Measurements from ENCODE around the gene TNFSF18. TPM values are rescaled to one million over a fixed set of nuclear protein-coding genes. Genes with fewer than 3 reads are reported as not detected.
A peak's percentile ranks its signal among the peaks of the same experiment; 100 is the strongest.

The TNFSF18 gene
- total and polyA plus RNA-seq, 2 donors from 2014 or later = not detected

GRCh38 chr1:173049322-173049633 is 1.5 kb downstream of the TNFSF18 start:
- H3K27ac ChIP-seq (ENCODE audit: low read depth in 2 of 2, low read length in 2 of 2) = no peak overlapping the region
- no peak for TF ChIP-seq CTCF (IDR thresholded peaks at IDR 0.05; ENCODE audit: borderline replicate concordance, extremely low read depth, insufficient read depth)
- H3K27me3 ChIP-seq (ENCODE audit: control insufficient read depth, insufficient read depth, low read length) = no peaks in the 10 kb centered on the region
- FAIRE-seq = no peak
- no peak overlapping the region for H3K4me3 ChIP-seq (ENCODE audit: low read length in 3 of 3)
- no peaks in the 10 kb centered on the region for H3K4me1 ChIP-seq (ENCODE audit: control insufficient read depth in 2 of 3, insufficient read depth in 2 of 3, low read depth in 1 of 3, low read length in 3 of 3)
- intact Hi-C loops (cut with DNase I) = no loop called here
- H3K36me3 ChIP-seq (ENCODE audit: control insufficient read depth in 2 of 3, insufficient read depth in 3 of 3, low read length in 3 of 3) = no peaks in the 10 kb centered on the region
- H3K9ac ChIP-seq (ENCODE audit: low read length in 3 of 3) = no peak overlapping the region
- H3K9me3 ChIP-seq (ENCODE audit: control insufficient read depth in 2 of 3, insufficient read depth in 1 of 3, low read length in 3 of 3) = no peaks in the 10 kb centered on the region
- DNase-seq = no peak

- TF ChIP-seq CTCF (IDR thresholded peaks at IDR 0.05; ENCODE audit: borderline replicate concordance, extremely low read depth, insufficient read depth) = no peak
- Histone ChIP-seq H3K36me3 (ENCODE audit: control insufficient read depth in 2 of 3, insufficient read depth in 3 of 3, low read length in 3 of 3) (no peaks in the 10 kb centered on the region), H3K27ac (ENCODE audit: low read depth in 2 of 2, low read length in 2 of 2) (no peak overlapping the region), H3K27me3 (ENCODE audit: control insufficient read depth, insufficient read depth, low read length) (no peaks in the 10 kb centered on the region), H3K4me1 (ENCODE audit: control insufficient read depth in 2 of 3, insufficient read depth in 2 of 3, low read depth in 1 of 3, low read length in 3 of 3) (no peaks in the 10 kb centered on the region), H3K9me3 (ENCODE audit: control insufficient read depth in 2 of 3, insufficient read depth in 1 of 3, low read length in 3 of 3) (no peaks in the 10 kb centered on the region), H3K4me3 (ENCODE audit: low read length in 3 of 3) (no peak overlapping the region), H3K9ac (ENCODE audit: low read length in 3 of 3) (no peak overlapping the region)
- DNase-seq = no peak
- intact Hi-C loops (cut with DNase I) = no loop called here
- no peak for FAIRE-seq
Observed at GRCh38 chr1:173048621-173049321, 2.0 kb downstream of the TNFSF18 start.

- DNase-seq (no peak), FAIRE-seq (no peak)
- TF ChIP-seq CTCF (IDR thresholded peaks at IDR 0.05; ENCODE audit: borderline replicate concordance, extremely low read depth, insufficient read depth) = no peak
- no peak overlapping the region for H3K4me3 ChIP-seq (ENCODE audit: low read length in 3 of 3)
- no peaks in the 10 kb centered on the region for H3K36me3 ChIP-seq (ENCODE audit: control insufficient read depth in 2 of 3, insufficient read depth in 3 of 3, low read length in 3 of 3)
- no peak overlapping the region for H3K27ac ChIP-seq (ENCODE audit: low read depth in 2 of 2, low read length in 2 of 2)
- no peaks in the 10 kb centered on the region for H3K27me3 ChIP-seq (ENCODE audit: control insufficient read depth, insufficient read depth, low read length)
- no peaks in the 10 kb centered on the region for H3K9me3 ChIP-seq (ENCODE audit: control insufficient read depth in 2 of 3, insufficient read depth in 1 of 3, low read length in 3 of 3)
- no peaks in the 10 kb centered on the region for H3K4me1 ChIP-seq (ENCODE audit: control insufficient read depth in 2 of 3, insufficient read depth in 2 of 3, low read depth in 1 of 3, low read length in 3 of 3)
- intact Hi-C loops (cut with DNase I) = no loop called here
- H3K9ac ChIP-seq (ENCODE audit: low read length in 3 of 3) = no peak overlapping the region
Observed at GRCh38 chr1:173044656-173045055, 6.1 kb downstream of the TNFSF18 start.

- H3K27me3 ChIP-seq (ENCODE audit: control insufficient read depth, insufficient read depth, low read length) = no peaks in the 10 kb centered on the region
- H3K36me3 ChIP-seq (ENCODE audit: control insufficient read depth in 2 of 3, insufficient read depth in 3 of 3, low read length in 3 of 3) = no peaks in the 10 kb centered on the region
- H3K9ac ChIP-seq (ENCODE audit: low read length in 3 of 3) = no peak overlapping the region
- peak in 1 of 5 donors; percentile 6 for DNase-seq
- intact Hi-C loops (cut with DNase I) = no loop called here
- H3K27ac ChIP-seq (ENCODE audit: low read depth in 2 of 2, low read length in 2 of 2) = no peak overlapping the region
- H3K4me3 ChIP-seq (ENCODE audit: low read length in 3 of 3) = no peak overlapping the region
- FAIRE-seq = no peak
- no peaks in the 10 kb centered on the region for H3K4me1 ChIP-seq (ENCODE audit: control insufficient read depth in 2 of 3, insufficient read depth in 2 of 3, low read depth in 1 of 3, low read length in 3 of 3)
- H3K9me3 ChIP-seq (ENCODE audit: control insufficient read depth in 2 of 3, insufficient read depth in 1 of 3, low read length in 3 of 3) = no peaks in the 10 kb centered on the region
- TF ChIP-seq CTCF (IDR thresholded peaks at IDR 0.05; ENCODE audit: borderline replicate concordance, extremely low read depth, insufficient read depth) = no peak
Observed at GRCh38 chr1:173043253-173043652, 7.5 kb downstream of the TNFSF18 start.
